22Rv1 (cell line): ENCODE measurements around the gene GPR143.

Experiments used
- H3K27ac ChIP-seq: fragments of 450-650 bp; 2 replicates; pipeline ENCODE4 v1.5.1; 2017
- ZFX ChIP-seq: fragments of 450-650 bp; IDR thresholded peaks from 2 replicates; pipeline ENCODE4 v1.6.1; 2017; ENCODE audit warnings: antibody characterized with exemption, borderline replicate concordance
- TF ChIP-seq, protein P1 (sequence below): fragments of 450-650 bp; IDR thresholded peaks from 2 replicates; pipeline ENCODE4 v1.5.1; 2017; ENCODE audit warnings: mild to moderate bottlenecking

GPR143 gene

DNA sequence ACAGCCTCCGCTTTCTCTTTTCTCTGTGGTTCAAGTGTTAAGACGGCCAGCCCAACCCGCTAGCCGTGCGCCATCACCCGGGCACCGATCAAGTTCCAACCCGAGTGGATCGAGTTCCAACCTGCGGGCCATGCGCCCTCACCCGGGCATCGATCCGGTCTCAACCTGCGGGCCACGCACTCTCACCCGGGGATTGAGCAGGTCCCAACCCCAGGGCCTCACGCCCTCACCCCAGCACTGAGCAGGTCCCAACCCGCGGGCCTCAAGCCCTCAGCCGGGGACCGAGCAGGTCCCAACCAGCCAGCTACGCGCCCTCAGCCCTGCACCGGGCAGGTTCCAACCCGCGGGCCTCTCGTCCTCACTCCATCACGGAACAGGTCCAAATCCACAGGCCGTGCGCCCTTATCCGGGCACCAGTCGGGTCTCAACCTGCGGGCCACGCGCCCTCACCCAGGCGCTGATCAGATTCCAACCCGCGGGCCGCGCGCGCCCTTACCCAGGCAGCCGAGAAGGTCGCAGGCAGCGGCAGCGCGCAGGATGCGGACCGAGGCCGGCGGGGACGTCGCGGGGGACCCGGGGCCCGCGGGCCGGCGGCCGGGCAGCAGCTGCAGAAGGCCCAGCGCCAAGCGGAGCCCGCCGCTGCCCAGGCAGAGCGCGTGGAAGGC, 443 bp downstream of the GPR143 start:
- no peak overlapping the region for H3K27ac ChIP-seq
- TF ChIP-seq, protein P1, sequence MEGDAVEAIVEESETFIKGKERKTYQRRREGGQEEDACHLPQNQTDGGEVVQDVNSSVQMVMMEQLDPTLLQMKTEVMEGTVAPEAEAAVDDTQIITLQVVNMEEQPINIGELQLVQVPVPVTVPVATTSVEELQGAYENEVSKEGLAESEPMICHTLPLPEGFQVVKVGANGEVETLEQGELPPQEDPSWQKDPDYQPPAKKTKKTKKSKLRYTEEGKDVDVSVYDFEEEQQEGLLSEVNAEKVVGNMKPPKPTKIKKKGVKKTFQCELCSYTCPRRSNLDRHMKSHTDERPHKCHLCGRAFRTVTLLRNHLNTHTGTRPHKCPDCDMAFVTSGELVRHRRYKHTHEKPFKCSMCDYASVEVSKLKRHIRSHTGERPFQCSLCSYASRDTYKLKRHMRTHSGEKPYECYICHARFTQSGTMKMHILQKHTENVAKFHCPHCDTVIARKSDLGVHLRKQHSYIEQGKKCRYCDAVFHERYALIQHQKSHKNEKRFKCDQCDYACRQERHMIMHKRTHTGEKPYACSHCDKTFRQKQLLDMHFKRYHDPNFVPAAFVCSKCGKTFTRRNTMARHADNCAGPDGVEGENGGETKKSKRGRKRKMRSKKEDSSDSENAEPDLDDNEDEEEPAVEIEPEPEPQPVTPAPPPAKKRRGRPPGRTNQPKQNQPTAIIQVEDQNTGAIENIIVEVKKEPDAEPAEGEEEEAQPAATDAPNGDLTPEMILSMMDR: no peak
- no peak for TF ChIP-seq ZFX

DNA sequence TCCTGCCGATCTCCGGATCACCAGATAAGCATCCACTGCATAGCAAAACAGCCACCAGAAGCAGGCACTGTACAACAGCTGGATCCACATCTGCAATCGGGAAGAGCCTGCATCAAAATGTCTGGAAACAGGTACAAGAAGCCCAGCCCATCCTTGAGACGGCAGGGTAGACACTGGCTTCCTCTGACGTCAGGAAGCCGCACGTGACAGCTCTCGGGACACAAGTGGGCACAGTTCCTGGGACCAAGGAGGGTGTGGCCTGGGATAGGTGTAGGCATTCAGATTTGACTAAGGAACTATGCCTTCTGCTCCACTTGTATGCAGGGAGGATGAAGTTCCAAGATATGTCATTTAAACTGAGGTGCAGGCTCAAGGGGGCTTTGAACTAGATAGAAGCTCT, 6.3 kb downstream of the GPR143 start:
- TF ChIP-seq, protein P1: no peak
- no peak for TF ChIP-seq ZFX
- no peak overlapping the region for H3K27ac ChIP-seq

DNA sequence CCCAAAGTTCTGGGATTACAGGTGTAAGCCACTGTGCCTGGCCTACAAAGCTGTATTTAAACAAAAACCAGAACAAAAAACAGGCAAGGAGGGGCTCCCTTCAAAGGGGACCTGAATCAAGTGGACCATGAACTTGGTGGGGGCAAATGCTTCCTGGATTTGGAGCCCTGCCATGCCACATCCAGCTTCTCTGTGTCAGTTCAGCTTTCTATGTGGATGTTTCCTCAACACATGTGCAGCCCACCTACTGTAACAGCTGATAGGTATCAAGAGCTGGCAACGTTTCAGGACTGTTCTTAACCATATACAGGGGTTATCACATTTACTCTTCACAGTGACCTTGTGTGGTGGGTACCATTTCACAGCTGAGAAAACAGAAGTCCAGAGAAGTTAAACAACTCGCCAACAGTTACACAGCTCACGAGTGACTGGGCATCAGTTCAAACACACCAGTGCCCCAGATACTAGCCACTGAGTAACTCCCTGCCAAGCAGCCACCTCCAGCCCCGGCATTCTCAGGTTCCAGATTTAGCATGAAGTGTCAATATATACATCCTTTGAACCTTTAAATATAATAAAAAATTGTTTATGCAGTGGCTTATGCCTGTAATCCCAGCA, 7.5 kb downstream of the GPR143 start:
- no peak for TF ChIP-seq ZFX
- no peak overlapping the region for H3K27ac ChIP-seq

DNA sequence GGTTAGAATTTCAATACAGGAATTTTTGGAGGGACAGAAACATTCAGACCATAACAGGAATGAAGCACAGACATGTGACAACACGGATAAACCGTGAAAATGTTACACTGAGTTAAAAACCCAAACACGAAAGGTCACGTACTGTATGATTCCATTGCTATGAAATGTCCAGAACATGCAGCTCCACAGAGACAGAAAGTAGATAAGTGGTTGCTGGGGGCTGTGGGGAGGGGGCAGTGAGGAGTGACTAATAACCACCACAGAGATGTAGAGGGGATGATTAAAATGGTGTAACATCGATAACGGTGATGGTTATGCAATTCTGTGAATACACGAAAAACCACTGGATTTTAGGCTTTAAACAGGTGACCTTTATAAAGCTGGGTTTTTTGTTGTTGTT, 8.3 kb downstream of the GPR143 start:
- TF ChIP-seq, protein P1: no peak
- no peak for TF ChIP-seq ZFX
- no peak overlapping the region for H3K27ac ChIP-seq

DNA sequence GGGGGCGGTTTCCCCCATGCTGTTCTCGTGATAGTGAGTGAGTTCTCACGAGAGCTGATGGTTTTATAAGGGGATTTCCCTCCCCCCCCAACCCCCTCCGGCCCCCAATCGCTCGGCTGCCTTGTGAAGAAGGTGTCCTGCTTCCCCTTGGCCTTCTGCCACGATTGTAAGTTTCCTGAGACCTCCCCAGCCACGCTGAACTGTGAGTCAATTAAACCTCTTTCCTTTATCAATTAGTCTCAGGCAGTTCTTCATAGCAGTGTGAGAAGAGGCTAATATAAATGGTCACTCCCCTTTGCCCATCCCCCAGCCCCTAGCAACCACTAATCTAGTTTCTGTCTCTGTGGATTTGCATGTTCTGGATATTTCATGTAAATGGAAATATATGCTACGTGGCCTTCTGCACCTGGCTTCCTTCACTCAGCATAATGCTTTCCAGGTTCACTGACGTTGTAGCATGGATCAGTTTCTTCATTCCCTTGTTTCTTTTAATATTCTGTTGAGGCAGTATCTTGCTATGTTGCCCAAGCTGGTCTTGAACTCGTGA, 16.4 kb downstream of the GPR143 start:
- no peak overlapping the region for H3K27ac ChIP-seq
- no peak for TF ChIP-seq ZFX
- TF ChIP-seq, protein P1: no peak

DNA sequence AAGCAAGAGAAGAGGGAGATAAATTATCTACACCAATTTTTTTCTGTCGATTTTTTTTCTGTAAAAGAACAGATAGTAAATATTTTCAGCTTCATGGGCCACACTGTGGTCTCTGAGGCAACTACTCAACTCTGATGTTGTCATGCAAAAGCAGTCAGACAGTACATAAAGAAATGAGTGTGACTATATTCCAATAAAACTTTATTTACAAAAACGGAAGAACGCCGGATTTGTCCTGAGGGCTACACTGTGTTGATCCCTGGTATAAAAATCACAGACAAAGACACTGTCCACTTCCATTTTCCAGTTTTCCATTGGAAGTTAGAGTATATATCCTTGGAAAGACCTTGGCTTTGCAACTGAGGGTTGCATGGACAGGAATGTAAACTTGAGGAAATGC, 18.0 kb downstream of the GPR143 start:
- H3K27ac ChIP-seq: no peak overlapping the region
- TF ChIP-seq, protein P1: no peak
- TF ChIP-seq ZFX: no peak

DNA sequence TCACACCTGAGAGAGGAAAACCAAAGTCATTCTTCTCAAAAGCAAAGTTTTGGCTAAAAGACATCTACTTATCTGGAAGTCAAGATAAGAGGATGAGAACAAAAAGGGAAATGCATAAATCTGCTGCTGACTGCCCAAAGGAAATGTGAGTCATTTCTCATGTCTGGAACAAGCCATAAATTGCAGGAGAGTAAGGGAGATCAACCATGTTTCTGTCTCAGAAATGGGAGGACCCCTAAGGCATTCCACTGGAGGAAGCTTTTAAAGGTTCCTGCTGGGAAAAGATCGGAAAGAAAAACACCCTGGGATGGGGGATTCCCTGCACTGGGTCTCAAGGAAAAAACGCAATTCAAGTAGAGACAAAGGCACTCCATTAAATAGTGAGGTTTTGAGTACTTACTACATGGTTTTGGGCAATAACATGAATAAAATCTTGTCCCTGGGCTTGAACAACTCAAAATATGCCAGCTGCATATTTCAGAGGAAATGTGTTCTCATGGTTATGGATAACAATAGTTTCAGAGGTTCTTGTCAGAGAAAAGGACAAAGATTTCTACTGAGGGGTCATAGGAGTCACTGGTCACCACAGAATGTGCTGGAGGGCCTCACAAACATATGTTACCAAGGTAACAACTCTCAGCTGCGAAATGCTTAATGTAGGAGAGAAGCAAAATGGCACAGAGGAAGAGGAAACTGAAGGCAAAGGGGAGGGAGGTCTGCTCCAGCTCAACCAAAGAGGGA, 19.3 kb downstream of the GPR143 start:
- no peak overlapping the region for H3K27ac ChIP-seq
- TF ChIP-seq ZFX: no peak
- TF ChIP-seq, protein P1: no peak
